PC-3 (cell line): ENCODE measurements around the gene GNA15. TPM values are rescaled to one million over a fixed set of nuclear protein-coding genes. Genes with fewer than 3 reads are reported as not detected.

Source experiments
- ATAC-seq: fragments of 200-7000 bp; cut with Tn5 transposase; 2 replicates; pipeline ENCODE4 v1.9.1; 2020; ENCODE audit warnings: mild to moderate bottlenecking, moderate library complexity
- BruUV-seq: library from RNA; stranded (reverse); fragments of 400-500 nt; replicated peaks from 2 replicates; lab custom pipeline; 2021; lab: Mats Ljungman, UMichigan
- CTCF ChIA-PET: fragments of 300-600 bp; sonication (Branson Sonifier 250); formaldehyde crosslinking; loops from one replicate; lab custom pipeline; 2022; ENCODE audit warnings: antibody characterized with exemption; lab: Charles Lee
- POLR2A ChIA-PET: fragments of 300-600 bp; sonication (Branson Sonifier 250); formaldehyde crosslinking; loops from one replicate; lab custom pipeline; 2022; ENCODE audit warnings: antibody characterized with exemption; ENCODE audit not compliant: unreplicated experiment; lab: Charles Lee
- DNase-seq: peaks from one replicate; pipeline ENCODE4 v3.0.0-alpha.2; 2015
- H2AFZ ChIP-seq: fragments of 300-600 bp; sonication (generic); 2 replicates; pipeline ENCODE4 v1.6.0; 2016; ENCODE audit warnings: antibody characterized with exemption, low read length
- H3F3A ChIP-seq: fragments of 300-600 bp; sonication (generic); one replicate; pipeline ENCODE4 v1.6.0; 2017; ENCODE audit warnings: antibody characterized with exemption, low read length, control low read depth, mild to moderate bottlenecking; ENCODE audit not compliant: unreplicated experiment
- H3K27ac ChIP-seq: fragments of 300-600 bp; sonication (generic); 2 replicates; pipeline ENCODE4 v1.5.1; 2016; ENCODE audit warnings: mild to moderate bottlenecking, low read length
- H3K27me3 ChIP-seq: fragments of 300-600 bp; sonication (generic); 2 replicates; pipeline ENCODE4 v1.6.1; 2016; ENCODE audit warnings: low read length, mixed read lengths
- H3K36me3 ChIP-seq: fragments of 300-600 bp; sonication (generic); 2 replicates; pipeline ENCODE4 v1.6.1; 2016; ENCODE audit warnings: low read depth, mixed run types, low read length, mixed read lengths
- H3K4me1 ChIP-seq: fragments of 300-600 bp; sonication (generic); 2 replicates; pipeline ENCODE4 v1.5.1; 2016; ENCODE audit warnings: low read length; ENCODE audit not compliant: insufficient read depth
- H3K4me2 ChIP-seq: fragments of 300-600 bp; sonication (generic); 2 replicates; pipeline ENCODE4 v1.6.0; 2016; ENCODE audit warnings: low read length
- H3K4me3 ChIP-seq: fragments of 300-600 bp; sonication (generic); 2 replicates; pipeline ENCODE4 v1.5.1; 2016; ENCODE audit warnings: mild to moderate bottlenecking, low read length, mixed read lengths
- H3K79me2 ChIP-seq: fragments of 300-600 bp; sonication (generic); 2 replicates; pipeline ENCODE4 v1.6.1; 2017; ENCODE audit warnings: low read length, mixed read lengths
- H3K9ac ChIP-seq: fragments of 300-600 bp; sonication (generic); 2 replicates; pipeline ENCODE4 v1.6.0; 2016; ENCODE audit warnings: mild to moderate bottlenecking, low read length
- H3K9me2 ChIP-seq: fragments of 300-600 bp; sonication (generic); replicated peaks from 2 replicates; pipeline ENCODE4 v1.6.1; 2016; ENCODE audit warnings: mixed run types, low read length, mixed read lengths
- H3K9me3 ChIP-seq: fragments of 300-600 bp; sonication (generic); 2 replicates; pipeline ENCODE4 v1.6.1; 2016; ENCODE audit warnings: low read length, mixed read lengths
- H4K20me1 ChIP-seq: fragments of 300-600 bp; sonication (generic); 2 replicates; pipeline ENCODE4 v1.6.1; 2016; ENCODE audit warnings: low read length, mixed read lengths
- CTCF ChIP-seq: fragments of 300-600 bp; sonication (generic); conservative IDR thresholded peaks from 2 replicates; pipeline ENCODE4 v1.5.1; 2017; ENCODE audit warnings: antibody characterized with exemption, low read depth, mild to moderate bottlenecking, low read length
- EZH2 ChIP-seq: fragments of 300-600 bp; sonication (generic); IDR thresholded peaks from one replicate; pipeline ENCODE4 v1.6.1; 2017; ENCODE audit warnings: antibody characterized with exemption, mild to moderate bottlenecking, low read length; ENCODE audit not compliant: unreplicated experiment
- EZH2phosphoT487 ChIP-seq: fragments of 300-600 bp; sonication (generic); IDR thresholded peaks from 2 replicates; pipeline ENCODE4 v1.6.1; 2018; ENCODE audit warnings: mild to moderate bottlenecking, antibody characterized with exemption, low read length, borderline replicate concordance
- intact Hi-C: fragments of 100-400 bp; cut with micrococcal nuclease; formaldehyde crosslinking; loops from 2 replicates; pipeline ENCODE4 v1.9.0; 2023
- total RNA-seq: library from RNA; depleted of rRNA; stranded (reverse); fragments of >200 nt; gene quantifications from 2 replicates; pipeline ENCODE4 v1.2.3, GENCODE V29; 2014

The GNA15 gene
- total RNA-seq, 1 experiment from 2014 or later, result not detected

GRCh38 chr19:3110126-3110825 lies 25.6 kb upstream of the GNA15 start:
- H3K36me3 ChIP-seq, result no peaks in the 10 kb centered on the region
- no peaks in the 10 kb centered on the region for H3F3A ChIP-seq
- POLR2A ChIA-PET, result no interaction called here
- CTCF ChIA-PET, result no interaction called here
- H3K4me2 ChIP-seq, result no peak overlapping the region
- H3K9me3 ChIP-seq, result no peaks in the 10 kb centered on the region
- H3K9me2 ChIP-seq, result no peaks in the 10 kb centered on the region
- H3K4me3 ChIP-seq, result no peak overlapping the region
- H4K20me1 ChIP-seq, result no peaks in the 10 kb centered on the region
- H3K4me1 ChIP-seq, result no peaks in the 10 kb centered on the region
- no peak overlapping the region for H2AFZ ChIP-seq
- TF ChIP-seq CTCF (no peak), EZH2phosphoT487 (no peak), EZH2 (no peak)
- intact Hi-C loops, result no loop called here
- DNase-seq, result no peak
- H3K27me3 ChIP-seq, result no peaks in the 10 kb centered on the region
- no peak overlapping the region for H3K27ac ChIP-seq
- no TSS peak for BruUV-seq
- peaks cover 54% of the 10 kb centered on the region for H3K79me2 ChIP-seq
- no peak overlapping the region for H3K9ac ChIP-seq
- no peak for ATAC-seq

- Histone ChIP-seq H4K20me1 (no peaks in the 10 kb centered on the region), H3K36me3 (no peaks in the 10 kb centered on the region), H2AFZ (no peak overlapping the region), H3K27ac (no peak overlapping the region), H3K9me3 (no peaks in the 10 kb centered on the region), H3K9ac (no peak overlapping the region), H3K4me3 (no peak overlapping the region), H3K79me2 (peaks cover 39% of the 10 kb centered on the region), H3K4me1 (no peaks in the 10 kb centered on the region), H3K9me2 (no peaks in the 10 kb centered on the region), H3F3A (no peaks in the 10 kb centered on the region), H3K27me3 (no peaks in the 10 kb centered on the region), H3K4me2 (no peak overlapping the region)
- POLR2A ChIA-PET, result no interaction called here
- ATAC-seq, result no peak
- BruUV-seq, result no TSS peak
- intact Hi-C loops, result no loop called here
- TF ChIP-seq CTCF (no peak), EZH2 (no peak), EZH2phosphoT487 (no peak)
- DNase-seq, result no peak
- CTCF ChIA-PET, result interaction anchor here (0.6 kb wide), 1 partner anchor 464 kb away, joined by 3 read pairs; no protein-coding TSS in a partner anchor
Measured at GRCh38 chr19:3111586-3112247, 24.1 kb upstream of the GNA15 start.
